ENCODE data around the gene UBE2H.
"Not testable (repeated sequence)": the region's sequence is repeated elsewhere in the genome, so short reads cannot be mapped to it uniquely, and the experiment has no call there.

UBE2H gene

GRCh38 chr7:129841465-129841864, 111.3 kb downstream of the UBE2H start:
- no peak for DNase-seq

DNA sequence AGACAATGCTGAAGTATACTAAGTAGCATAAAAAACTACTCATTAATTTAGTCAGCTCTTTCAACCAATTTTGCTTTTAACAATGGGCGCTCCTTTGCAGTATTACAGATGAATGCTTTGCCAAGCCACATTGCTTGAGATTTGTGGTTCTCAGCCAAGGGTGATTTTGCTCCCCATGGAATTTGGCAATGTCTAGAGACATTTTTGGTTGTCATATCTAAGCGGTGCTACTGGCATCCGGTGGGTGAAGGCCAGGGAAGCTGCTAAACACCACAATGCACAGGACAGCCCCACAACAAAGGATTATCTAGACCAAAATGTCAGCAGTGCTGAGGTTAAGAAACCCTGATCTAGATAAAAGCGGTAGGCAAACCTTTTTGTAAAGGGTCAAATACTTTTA, 112.0 kb downstream of the UBE2H start:
- DNase-seq: no peak

- no peak for DNase-seq
Observed at GRCh38 chr7:129836983-129837382, 115.8 kb downstream of the UBE2H start.

DNA sequence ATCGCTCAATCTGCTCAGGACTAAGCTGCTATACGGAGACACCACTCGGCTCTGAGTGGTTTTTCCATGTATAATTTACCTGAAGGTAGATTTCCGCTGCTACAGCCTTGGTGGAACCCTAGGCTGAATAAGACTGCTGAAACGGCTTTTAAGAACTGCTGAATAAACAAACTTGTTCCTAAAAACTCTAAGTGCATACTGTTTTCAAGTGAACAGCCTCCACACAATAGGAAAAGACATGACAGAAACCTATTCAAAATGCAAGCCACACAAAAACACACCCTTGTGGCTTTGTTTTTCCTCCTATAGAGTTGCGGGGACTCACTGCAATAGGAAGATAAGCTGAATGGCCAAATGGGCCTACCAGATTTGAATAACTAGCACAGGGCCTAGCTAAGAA, 117.2 kb downstream of the UBE2H start:
- DNase-seq: no peak

GRCh38 chr7:129833353-129833752, 119.4 kb downstream of the UBE2H start:
- DNase-seq: not testable (repeated sequence)

- no peak for DNase-seq
Observed at GRCh38 chr7:129832701-129833227, 120.0 kb downstream of the UBE2H start.

GRCh38 chr7:129832282-129832681, 120.5 kb downstream of the UBE2H start:
- DNase-seq: no peak

- peak; percentile 92 for DNase-seq
Observed at GRCh38 chr7:129831424-129832058, 121.2 kb downstream of the UBE2H start.

DNA sequence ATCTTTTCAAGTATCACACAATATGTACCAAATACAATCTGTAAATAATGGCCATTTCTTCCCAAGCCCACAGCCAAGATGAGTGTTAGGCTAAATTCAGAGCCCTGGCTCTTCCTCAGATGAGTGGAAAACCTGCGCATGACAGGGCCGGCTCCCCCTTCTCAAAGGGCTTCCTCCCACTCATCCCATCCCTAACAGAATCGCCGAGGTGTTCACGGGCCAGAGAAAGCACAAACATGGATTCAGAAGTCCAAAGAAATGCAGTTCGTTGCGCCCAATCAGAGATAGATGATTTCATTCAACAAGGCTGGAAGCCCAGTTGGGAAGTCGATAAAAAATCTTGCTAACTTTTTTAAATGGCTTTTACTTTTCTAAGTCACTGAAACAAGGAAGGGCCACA, 121.8 kb downstream of the UBE2H start:
- no peak for DNase-seq

DNA sequence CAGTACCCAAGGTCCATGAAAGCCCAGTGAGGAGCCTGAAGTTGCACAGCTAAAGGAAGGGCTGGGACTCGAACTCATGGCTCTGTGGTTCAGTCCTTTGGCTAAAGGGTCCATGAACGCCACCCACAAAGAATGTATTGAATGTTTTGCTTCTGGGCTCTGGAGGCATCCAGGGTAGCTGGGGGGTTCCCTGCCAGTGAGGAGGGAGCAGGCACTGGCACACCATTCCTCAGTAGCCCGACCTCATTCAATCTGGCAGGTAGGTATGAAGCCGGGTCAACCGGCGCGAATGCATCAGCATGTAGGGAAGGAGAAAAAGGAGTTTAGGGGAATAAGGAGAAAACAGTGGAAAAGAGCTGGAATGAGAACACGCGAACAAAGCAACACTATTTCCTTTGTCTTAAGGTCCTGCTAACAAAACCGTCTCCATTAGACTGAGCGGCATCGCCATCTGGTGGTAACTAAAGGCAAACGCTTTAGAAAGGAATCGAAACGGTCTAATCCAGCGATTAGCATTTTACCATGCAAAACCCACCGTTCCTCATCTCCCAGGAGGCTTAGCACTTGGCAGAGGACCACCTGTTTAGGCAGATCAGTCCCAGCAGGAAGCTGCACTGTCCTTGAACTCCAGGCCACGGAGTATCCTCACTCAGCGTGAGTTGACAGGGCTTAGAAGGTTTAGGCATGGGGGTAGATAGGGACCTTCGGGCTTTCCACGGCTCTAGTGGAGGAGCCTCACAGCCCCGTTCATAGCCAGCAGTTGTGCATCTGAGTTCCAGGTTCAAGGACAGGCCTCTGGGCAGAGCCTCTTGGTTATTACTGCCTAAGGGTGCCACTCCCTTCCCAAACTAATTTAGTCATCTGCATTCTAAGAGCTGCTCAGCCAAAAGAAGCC, 122.8 kb downstream of the UBE2H start:
- DNase-seq: peak; percentile 76

- DNase-seq: no peak
Observed at GRCh38 chr7:129828989-129829736, 123.6 kb downstream of the UBE2H start.

DNA sequence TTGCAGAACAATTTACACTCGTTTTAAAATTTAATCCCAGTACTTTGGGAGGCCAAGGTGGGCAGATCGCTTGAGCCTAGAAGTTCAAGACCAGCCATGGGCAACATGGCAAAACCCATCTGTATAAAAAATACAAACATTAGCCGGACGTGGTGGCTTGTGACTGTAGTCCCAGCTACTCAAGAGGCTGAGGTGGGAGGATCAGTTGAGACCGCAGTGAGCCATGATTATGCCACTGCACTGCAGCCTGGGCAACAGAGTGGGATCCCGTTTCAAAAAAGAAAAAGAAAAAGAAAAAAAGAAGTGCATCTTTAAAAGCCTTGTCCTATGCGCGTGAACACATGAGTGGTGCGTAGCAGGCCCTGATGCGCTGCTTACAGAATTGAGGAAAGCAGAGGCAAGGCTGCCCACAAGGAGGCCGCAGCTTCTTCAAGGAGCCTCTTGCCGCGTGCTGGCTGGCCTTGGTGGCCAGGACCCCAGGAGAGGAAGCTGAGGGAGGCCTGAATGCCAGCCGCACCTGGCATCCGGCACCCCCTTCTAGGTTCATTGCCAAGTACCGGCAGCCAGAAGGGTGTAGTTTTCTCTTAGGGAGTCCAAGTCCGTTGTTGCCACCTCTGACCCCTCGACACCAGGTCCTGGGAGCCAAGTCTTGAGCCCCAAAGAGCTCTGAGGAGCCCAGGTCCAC, 124.5 kb downstream of the UBE2H start:
- no peak for DNase-seq

DNA sequence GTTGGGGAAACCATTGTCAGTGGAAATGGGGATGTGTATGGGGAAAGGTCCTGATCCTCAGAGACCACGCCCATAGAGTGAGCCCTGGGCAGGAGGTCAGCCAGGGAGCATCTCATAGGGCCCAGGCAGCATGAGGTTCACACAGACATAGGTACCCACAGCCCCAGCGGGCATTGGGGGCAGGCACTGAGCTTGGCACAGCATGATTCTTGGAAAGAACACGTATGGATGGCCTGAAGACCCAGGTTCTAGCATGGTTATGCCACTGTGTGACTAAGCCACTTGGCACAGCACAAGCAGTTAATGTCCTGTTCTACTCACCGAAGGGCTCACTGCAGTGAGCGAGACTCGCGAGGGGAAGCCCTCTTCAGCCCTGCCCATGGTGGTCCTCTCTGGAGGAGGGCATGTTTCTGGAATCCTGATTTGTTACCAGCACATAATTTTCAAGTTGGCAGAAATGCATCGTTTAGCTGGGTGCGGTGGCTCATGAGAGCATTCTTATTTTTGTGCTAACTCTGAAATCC, 125.2 kb downstream of the UBE2H start:
- no peak for DNase-seq

GRCh38 chr7:129826895-129827294, 125.9 kb downstream of the UBE2H start:
- DNase-seq: not testable (repeated sequence)

GRCh38 chr7:129825209-129825970, 127.4 kb downstream of the UBE2H start:
- DNase-seq: peak; percentile 54

GRCh38 chr7:129824291-129825208, 128.2 kb downstream of the UBE2H start:
- peak; percentile 51 for DNase-seq

- not testable (repeated sequence) for DNase-seq
Observed at GRCh38 chr7:129823143-129823542, 129.6 kb downstream of the UBE2H start.

DNA sequence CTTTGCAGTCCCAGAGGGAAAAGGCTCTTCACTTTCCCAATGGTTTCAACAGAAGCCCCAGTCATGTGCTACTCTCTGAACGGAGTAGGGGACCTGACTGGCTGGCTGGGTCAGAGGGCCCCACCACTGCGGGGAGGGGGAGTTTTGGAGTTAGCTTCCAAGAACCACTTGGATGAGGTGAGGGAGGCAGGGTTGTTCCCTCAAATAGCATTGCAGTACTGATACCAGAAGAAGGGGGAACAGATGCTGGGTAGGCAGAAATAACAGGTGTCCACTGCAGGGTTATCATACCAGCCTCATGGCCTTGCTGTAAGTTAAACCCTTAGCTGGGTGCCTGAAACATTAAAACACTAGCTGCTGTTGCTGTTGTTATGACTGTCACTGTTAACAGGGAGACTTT, 131.3 kb downstream of the UBE2H start:
- DNase-seq: no peak

- no peak for DNase-seq
Observed at GRCh38 chr7:129816742-129817141, 136.0 kb downstream of the UBE2H start.

GRCh38 chr7:129807863-129808262, 144.9 kb downstream of the UBE2H start:
- DNase-seq: no peak

Measured in HCEC 1CT (cell line).